SKM-1 (cell line): Measurements from ENCODE around the gene DEFB108B.
"Not testable (repeated sequence)": the region's sequence is repeated elsewhere in the genome, so short reads cannot be mapped to it uniquely, and the experiment has no call there.

ENCODE experiments used
- DNase-seq: peaks from one replicate; lab custom pipeline; 2025; ENCODE audit not compliant: unreplicated experiment; lab: John Stamatoyannopoulos, UW

DEFB108B gene, protein sequence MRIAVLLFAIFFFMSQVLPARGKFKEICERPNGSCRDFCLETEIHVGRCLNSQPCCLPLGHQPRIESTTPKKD

DNA sequence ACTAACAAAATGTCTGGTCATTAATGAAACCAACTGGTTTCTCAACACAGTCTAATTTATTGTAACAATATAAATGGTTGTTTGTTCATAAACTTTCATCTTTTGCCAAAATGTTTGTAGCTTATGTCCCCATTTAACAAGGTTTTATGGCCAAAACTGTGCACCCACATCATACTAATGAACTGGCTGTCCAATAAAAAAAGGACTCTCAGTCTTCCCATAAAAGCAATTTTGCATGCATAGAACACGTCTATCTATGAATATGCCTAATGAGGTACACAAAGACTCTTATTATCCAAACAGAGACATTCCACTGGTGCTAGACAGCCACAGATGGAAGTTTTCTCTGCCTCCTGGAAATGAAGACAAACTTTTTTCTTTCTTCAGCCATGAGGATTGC, at the start of gene DEFB108B:
DEFB108B (plus strand) TSS at position 390 of the 400 bp plus-strand sequence; CDS start at position 390, 0 bp downstream.
- not testable (repeated sequence) for DNase-seq

DNA sequence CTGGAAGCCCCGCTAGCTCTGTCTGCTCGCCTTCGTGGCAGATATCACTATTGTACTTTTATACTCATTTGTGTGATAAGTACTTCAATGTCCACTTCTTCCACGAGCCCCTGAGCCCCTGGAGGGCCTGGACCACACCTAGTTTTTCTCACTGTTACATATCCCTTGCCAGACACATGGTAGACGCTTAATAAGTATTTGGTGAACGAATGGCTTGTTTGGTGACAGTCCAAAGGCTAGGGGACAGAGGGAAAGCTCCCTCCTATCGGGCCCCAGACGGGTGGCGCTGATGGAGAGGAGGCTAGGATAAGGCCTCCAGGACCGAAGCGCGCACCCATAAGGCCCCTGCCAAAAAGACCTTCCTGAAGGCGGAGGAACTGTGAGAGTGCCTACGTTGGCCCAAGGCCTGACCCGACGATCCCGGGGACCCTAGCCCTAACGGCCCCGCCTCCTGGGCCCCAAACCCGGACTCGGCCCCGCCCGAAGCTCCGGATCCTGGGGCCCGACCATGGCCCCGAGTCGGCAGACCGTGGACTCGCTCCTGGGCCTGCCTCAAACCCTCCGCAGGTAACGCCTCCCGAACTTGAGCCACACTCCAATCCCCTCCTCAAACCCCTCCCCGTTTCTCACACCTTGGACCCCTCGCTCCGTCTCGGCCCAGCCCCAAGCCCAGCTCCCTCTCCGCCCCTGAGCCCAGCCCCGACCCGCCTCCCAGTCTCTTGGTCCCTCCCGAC, 46.7 kb upstream of the DEFB108B start:
- not testable (repeated sequence) for DNase-seq

DNA sequence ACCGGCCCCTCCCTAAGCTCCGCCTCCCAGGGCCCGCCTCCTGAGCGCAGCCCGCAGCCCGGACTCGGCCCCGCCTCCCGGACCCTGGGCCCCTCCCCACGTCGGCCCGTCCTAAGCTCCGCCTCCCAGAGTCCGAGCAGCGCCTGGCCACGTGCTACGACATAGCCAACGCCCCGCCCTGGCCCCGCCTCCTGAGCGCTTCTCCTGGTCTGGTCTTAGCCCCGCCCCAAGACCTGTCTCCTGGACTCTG, 46.2 kb upstream of the DEFB108B start:
- DNase-seq: peak; percentile 83

DNA sequence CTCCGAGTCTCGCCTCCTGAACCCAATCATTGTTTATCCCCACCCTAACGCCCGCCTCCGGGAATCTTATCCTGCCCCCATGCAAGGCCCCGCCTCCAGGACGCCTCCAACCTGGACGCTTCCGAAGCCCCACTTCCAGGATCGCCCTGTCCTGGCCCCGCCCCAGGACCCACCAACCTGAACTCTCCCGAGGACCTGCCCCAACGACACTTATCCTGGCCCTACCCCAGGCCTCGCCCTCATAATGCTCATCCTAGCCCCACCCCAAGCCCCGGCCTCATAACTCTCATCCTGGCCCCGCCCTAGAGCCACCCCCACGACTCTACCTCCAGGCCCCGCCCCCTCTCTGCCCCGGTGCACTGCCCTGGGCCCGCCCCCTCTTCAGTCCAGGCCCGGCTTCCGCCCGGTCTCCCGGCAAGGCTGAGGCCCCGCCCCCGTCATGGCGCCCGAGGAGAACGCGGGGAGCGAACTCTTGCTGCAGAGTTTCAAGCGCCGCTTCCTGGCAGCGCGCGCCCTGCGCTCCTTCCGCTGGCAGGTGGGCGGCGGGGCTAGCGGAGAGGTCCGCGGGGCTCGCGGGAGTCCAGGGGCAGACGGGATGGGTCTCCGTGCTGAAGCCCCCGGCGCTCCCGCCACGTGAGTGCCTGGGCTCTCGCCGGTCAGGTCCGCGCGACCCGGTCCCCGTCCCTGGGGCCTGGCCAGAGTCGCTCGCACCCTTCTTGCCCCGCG, 45.7 kb upstream of the DEFB108B start:
- DNase-seq: peak; percentile 89

DNA sequence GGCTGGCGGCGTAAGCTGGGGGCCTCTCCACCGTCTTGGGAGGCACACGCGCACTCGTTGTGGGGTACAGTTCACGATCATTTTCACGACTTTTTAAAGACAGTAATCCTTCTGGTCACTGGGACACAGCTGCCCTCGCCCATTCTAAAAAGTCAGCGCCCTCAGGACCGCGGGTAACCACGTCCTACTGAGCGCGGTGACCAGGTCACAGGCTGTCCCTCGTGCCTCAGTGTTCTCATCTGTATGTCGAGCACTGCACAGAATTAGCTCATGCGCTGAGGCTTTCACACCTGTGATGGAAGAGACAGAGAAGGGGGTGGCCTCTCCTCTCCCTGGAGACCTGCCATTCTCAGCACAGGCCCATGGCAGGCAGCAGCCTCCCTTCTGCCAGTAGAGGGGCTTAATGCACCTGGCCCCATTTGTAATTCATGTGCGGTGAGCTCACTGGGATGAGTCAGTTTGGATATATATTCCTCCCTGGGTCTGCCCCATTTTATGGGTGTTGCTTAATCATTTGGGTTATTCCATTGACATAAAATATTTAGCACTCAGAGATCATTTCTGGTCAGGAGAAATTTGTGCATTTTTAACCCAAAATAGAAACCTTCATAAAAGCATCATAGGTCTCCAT, 45.1 kb upstream of the DEFB108B start:
- not testable (repeated sequence) for DNase-seq

DNA sequence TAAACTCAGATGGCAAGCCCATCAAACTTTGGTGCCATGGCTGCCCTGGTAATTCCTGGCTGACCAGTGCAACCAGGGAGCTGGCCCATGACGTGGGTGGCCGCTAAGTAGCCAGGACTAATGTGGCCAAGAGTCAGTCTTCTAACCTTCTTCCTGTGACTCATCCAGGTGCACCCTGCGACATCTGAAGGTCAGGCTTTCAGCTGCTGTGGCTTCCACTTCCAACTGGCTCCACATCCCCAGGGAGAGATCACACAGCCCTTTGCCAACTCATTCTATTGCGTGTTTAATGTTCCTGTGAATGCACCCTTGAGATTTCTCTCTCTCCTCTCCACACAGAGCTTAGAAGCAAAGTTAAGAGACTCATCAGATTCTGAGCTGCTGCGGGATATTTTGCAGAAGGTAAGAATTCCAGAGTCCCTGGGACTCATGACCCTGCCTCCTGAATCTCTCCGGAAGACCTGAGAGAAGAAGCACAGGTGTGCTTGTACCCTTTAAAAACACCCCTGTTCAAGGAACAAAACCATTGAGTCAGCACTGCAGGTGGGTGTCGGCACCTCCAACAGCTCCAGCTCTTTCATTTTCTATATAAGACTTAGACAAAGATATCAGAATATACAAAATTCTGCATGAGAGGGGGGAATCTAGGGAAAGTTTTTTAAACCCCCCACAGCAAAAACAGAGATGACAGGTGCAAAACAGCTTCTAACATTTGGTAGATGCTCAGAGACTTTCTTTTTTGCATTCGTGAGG, 43.4 kb upstream of the DEFB108B start:
- not testable (repeated sequence) for DNase-seq

DNA sequence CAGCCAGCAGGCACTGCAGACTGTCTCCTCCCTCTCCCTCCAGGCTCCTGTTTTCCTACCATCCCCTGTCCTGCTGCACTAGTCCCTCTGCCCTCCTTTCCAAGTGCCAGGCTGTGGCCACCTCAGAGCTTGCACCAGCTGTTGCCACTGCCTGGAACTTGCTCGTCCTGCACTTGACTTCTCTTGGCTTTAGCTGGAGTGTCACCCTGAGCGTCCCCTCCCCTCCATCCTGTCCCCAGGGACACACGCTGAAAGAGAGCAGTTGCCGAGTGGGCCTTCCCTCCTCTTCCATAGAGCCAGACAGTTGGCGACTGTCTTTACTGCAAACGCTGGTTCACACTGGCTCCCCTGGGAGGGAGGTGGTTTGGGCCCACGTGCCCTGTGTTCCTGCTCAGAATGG, 41.9 kb upstream of the DEFB108B start:
- DNase-seq: not testable (repeated sequence)

DNA sequence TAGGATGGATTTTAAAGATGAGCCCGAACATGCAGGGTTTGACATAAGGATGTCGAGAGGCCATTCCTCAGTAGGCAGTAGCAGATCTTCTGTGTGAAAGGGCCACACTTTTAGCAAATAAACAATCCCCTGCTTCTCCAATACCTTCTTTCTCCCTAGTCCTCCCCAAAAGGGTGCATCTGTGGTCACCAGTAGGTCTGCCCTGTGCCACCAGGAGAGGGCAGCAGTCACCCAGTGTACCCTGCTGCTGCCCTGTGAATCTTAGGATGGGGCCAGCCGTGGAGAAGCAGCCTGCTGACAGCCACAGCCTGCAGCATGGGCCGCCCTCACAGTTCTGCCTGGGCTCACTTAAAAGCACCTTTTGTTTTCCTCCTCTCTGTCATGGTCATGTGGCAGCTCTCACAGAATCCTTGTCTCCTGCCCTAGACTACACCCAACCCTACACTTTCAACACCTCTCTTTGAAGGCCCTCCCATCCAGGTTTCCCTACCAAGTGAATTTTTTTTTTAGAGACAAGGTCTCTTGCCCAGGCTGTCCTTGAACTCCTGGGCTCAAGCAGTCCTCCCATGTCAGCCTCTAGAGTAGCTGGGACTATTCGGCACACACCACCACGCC, 40.3 kb upstream of the DEFB108B start:
- not testable (repeated sequence) for DNase-seq

DNA sequence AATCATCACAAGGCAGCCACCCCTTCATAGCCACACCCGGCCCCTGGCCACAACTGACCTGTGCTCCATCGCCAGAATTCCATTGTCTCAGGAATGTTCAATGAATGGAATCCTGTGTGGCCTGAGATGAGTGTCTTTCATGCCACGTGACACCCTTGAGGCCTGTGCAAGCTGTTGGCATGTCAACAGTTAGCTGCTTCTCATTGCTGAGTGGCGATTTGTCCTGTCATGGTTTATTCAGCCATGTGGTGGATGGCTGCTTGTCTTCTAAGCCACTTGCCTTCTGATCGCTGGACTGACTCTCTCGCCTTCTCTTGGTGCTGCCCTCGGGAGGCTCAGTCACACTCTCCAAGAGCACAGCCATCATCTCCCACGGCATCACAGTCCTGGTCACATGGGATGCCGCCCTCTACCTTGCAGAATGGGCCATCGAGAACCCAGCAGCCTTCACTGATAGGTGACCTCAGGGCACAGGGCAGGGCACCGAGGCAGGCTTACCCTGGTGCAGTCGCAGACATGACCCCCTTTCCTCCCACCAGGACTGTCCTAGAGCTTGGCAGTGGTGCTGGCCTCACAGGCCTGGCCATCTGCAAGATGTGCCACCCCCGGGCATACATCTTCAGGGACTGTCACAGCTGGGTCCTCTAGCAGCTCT, 38.5 kb upstream of the DEFB108B start:
- DNase-seq: not testable (repeated sequence)

DNA sequence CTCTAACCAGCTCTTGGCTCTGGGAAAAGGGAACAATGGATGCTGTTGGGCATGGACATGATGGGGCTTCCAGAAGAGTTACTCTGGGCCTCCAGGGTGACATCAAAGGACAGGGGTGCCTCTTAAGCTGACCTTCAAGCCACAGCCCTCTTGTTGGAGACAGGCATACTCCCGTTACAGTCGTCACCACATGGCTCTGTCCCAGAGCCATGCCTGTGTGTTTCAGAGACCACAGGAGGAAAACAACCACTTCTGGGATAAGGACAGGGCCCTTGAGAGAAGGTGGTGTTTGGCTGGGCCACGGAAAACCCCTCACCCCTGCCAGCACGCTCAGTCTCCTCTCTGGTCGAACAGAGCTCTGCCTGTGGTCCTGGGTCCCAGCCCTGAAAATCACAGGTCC, 37.8 kb upstream of the DEFB108B start:
- DNase-seq: not testable (repeated sequence)

DNA sequence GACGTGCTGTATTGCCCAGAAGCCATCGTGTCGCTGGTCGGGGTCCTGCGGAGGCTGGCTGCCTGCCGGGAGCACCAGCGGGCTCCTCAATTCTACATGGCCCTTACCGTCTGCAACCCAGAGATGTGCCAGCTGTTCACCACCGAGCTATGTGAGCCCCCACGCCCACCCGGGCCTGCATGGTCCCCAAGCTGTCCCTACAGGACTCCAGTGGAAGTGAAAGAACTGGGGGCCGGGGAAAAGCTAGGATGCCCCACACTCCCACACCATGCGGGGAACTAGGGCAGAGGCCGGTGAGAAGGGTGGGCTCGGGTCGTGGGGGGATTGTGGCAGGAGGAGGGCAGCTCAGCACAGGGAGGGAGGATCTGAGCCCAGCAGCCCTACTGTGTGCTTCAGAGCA, 37.0 kb upstream of the DEFB108B start:
- DNase-seq: not testable (repeated sequence)

DNA sequence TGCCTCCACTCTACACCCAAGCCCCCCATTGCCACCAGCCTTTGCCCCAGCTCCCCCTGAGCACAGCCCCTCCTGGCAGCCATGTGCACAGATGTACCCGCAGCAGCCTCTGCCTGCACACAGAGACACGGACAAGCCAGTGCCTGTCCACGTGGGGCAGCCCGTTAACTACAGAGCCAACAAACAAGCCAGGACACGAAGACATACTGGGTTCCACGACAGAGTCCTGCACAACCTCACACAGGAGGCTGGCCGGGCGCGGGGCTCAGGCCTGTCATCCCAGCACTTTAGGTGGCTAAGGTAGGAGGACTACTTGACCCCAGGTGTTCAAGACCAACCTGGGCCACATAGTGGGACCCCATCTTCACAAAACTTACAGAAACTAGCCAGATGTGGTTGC, 36.2 kb upstream of the DEFB108B start:
- DNase-seq: not testable (repeated sequence)

DNA sequence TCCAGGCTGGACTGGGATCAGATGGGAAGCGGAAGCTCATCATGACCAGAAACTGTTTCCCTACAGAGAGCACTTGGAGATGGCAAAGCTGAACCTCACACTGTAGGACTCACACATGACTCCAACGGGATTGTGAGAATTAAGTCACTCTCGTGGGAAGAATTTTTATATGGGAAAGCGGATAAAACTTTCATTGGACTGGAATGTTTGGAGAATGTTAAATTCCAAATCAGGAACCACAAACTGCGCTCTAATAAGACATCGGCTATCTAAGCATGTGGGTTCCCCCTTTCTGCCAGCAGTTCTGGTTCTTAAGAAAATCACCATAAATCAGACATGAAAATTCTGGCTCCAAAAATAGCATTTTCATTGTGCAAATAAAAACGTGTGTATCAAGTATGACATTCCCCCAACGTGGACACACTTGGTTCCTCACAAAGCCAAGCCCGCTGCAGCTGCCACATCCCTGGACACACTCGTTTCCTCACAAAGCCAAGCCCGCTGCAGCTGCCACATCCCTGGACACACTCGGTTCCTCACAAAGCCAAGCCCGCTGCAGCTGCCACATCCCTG, 33.4 kb upstream of the DEFB108B start:
- not testable (repeated sequence) for DNase-seq

DNA sequence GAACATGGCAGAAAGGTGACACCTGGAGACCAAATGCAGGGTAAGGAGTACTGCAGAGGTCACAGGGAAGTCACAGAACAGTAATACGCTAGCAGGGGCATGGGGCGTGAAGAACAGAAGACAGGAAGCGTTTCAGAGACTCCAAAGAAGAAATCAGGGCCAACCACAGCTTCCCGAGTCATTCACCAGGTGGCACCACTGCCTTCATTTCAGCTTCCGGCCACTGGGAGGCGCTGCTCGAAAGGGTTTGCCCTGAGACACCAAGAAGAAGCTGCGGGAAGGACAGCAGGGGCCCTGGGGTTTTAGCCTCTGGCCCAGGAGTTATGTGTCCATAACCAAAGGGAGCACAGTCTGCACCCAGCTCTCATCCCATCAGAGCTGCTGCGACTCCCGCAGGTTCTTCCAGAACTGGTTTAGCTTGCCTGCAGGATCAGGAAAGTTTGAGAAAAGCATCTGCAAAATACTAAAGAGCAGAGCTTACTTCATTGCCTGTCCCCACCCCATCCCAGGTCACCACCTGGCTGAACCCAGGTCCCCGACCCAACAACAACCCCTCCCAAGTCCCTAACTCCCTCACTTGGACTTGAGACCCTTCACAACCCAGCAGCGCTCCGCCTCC, 32.6 kb upstream of the DEFB108B start:
- DNase-seq: peak; percentile 4

DNA sequence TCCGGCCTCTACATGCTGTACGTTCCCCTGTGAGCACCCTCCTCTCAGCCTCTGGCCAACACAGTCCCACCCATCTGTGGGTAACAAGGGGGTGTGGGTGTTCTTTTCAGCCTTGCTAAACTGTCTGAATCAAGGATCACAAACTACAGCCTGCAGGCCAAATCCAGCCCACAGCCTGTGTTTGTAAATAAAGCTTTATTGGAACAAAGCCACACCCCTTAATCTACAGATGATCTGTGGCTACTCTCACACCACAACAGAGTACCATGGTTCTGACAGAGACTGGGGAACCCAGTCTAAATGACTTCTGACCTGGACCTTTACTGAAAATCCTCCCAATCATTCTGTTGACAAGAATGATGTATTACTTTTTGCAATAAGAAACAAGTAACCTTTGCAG, 32.0 kb upstream of the DEFB108B start:
- not testable (repeated sequence) for DNase-seq

DNA sequence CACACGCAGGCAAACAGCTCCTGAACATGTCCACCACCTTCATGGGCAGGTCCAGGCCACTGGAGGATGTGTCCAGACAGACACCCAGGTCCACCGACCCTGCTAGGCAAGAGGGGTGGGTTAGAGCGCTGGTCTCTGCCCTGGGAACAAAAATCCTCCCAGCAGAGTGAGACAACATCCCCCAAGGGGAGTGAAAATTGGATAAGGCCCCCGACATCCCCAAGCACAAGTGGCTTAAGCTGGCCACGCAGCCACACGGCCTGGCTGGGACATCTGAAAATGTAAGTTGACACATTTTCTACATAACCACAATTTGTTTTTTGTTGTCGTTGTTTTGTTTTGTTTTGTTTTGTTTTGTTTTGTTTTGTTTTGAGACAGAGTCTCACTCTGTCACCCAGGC, 30.1 kb upstream of the DEFB108B start:
- not testable (repeated sequence) for DNase-seq

DNA sequence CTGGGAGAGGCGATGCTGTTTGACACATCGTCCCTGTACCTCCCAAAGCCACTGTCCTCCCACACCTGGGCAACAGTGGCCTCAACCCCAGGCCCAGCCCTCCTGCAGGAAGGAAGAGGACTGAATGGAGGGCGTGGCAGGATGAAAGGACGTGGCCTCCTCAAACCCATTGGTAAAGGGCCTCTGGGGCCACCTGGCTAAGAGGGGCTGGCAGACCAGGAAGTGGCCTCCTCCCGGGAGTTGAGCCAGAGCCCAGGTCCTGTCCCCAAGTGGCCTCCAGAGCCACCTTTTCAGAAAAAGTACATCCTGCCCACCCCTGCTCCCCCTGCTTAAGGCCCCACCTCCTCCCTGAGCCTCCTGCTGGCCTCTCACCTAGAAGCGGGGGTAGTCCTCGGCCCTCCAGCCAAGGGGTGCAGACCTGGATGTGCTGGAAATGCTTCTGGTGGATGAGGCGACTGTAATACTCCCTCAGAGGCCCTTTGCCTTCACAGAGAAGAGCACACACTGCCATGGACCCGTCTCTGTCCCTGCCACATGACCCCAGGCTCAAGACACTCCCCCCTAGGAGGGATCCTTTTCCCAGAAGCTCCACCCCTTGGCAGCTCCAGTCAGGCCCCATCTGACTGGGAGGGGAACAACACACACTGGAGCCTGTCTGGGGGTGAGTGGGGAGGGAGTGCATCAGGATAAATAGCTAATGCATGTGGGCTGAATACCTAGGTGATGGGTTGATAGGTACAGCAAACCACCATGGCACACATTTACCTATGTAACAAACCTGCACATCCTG, 28.6 kb upstream of the DEFB108B start:
- not testable (repeated sequence) for DNase-seq

DNA sequence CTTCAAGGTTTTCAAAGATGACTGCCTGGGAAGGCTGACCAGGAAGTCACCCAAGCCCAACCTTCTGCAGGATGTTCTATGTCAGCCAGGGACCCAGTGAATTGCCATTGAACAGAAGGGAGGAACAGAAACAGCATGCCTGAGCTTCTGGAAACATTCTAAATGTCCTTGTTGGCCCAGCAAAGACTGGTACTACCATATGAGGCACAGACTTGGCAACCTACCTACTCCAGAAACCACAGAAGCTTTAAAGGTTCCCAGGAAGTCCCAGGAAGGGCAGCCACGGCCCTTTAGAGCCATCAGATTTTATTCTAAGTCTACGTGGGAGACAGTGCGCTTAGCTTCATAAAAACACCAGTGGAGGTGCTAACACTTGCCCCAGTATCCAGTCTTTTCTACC, 20.5 kb upstream of the DEFB108B start:
- DNase-seq: not testable (repeated sequence)
